SKM-1 (cell line): ENCODE data around the gene CFHR1.

Experiments used
- DNase-seq: peaks from one replicate; lab custom pipeline; 2025; ENCODE audit not compliant: unreplicated experiment; lab: John Stamatoyannopoulos, UW

The CFHR1 gene

DNA sequence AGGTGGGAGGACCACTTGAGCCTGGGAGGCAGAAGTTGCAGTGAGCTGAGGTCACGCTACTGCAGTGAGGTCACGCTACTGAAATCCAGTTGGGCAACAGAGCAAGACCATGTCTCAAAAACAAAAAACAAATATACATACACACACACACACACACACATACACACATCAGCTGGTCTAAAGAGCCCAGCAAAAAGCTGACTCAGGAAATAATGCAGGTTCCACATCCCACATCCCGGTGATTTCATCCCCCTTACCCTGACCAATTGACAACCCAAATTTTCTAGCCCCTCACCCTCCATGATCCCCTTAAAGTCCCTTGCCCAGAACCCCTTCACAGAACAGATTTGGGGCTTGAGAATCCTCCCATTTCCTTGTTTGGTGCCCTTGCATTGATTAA, 56.4 kb downstream of the CFHR1 start:
- DNase-seq = no peak

DNA sequence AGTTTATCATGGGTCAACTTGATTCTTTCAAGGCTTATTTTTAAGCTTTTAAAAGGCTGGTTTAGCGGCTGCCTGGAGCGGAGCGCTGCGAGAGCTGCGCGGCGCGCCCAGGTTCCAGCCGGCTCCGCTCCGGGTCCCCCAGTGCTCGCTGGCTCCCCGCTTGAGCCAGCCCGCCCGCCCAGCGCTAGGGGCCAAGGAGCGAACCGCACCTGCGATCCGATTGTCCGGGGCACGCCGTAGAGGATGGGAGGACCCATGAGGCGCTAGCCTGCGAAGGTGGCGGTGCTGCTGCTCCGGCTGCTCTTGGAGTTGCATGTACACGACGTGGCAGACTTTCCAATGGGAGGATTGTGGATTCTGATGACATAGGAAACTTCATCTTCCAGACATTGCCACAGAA, 58.4 kb downstream of the CFHR1 start:
- no peak for DNase-seq
